Measurements from ENCODE around the gene BTNL3.

Gene BTNL3

DNA sequence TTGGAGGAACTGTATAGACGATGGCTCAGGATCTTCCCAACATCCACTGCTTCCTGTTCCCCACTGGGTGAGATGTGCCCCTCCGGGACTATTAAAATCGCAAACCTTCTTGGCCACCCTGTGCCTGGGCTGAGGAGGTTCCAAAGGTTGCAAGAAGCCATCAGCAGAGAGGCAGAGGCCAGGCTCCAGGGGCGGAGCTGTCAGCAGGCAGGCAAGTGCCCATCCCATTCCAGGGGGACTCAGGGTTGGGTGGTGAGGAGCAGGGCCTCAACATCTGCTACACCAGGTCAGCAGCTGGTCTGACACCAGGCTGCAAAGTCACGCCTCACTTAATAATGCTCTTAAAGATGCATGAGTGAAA is 2.2 kb downstream of the BTNL3 start:
- TF ChIP-seq, protein P1, sequence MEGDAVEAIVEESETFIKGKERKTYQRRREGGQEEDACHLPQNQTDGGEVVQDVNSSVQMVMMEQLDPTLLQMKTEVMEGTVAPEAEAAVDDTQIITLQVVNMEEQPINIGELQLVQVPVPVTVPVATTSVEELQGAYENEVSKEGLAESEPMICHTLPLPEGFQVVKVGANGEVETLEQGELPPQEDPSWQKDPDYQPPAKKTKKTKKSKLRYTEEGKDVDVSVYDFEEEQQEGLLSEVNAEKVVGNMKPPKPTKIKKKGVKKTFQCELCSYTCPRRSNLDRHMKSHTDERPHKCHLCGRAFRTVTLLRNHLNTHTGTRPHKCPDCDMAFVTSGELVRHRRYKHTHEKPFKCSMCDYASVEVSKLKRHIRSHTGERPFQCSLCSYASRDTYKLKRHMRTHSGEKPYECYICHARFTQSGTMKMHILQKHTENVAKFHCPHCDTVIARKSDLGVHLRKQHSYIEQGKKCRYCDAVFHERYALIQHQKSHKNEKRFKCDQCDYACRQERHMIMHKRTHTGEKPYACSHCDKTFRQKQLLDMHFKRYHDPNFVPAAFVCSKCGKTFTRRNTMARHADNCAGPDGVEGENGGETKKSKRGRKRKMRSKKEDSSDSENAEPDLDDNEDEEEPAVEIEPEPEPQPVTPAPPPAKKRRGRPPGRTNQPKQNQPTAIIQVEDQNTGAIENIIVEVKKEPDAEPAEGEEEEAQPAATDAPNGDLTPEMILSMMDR (IDR thresholded peaks at IDR 0.05): no peak

DNA sequence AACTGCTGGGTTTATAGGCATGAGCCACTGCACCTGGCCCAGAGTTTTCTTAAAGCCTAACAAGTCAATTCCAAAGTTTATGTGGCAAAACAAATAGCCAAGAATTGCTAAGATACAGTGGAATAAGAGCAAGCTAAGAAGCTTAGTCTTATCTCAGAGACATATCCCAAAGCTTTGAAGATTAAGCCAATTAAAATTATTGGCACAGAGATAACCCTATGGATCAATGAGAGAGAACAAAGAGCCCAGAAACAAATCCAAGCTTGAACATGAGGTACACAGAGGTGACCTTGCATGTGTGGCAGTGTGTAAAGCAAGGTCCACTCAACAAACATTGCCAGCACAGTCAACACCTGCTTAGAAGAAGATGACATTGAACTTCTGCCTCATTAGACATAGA is 13.3 kb downstream of the BTNL3 start:
- TF ChIP-seq, protein P1 (IDR thresholded peaks at IDR 0.05): no peak

DNA sequence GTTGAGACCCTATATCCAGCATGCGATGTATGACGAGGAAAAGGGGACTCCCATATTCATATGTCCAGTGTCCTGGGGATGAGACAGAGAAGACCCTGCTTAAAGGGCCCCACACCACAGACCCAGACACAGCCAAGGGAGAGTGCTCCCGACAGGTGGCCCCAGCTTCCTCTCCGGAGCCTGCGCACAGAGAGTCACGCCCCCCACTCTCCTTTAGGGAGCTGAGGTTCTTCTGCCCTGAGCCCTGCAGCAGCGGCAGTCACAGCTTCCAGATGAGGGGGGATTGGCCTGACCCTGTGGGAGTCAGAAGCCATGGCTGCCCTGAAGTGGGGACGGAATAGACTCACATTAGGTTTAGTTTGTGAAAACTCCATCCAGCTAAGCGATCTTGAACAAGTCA is 17.1 kb downstream of the BTNL3 start:
- TF ChIP-seq, protein P1 (IDR thresholded peaks at IDR 0.05): no peak

DNA sequence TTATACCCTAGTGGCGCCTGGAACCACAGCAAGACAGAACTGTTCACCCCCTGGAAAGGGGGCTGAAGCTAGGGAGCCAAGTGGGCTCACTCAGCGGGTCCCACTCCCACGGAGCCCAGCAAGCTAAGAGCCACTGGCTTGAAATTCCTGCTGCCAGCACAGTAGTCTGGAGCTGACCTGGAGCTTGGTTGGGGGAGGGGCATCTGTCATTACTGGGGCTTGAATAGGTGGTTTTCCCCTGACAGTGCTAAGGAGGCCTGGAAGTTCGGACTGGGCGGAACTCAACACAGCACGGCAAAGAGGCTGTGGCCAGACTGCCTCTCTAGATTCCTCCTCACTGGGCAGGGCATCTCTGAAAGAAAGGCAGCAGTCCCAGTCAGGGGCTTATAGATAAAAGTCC is 19.5 kb downstream of the BTNL3 start:
- TF ChIP-seq, protein P1 (IDR thresholded peaks at IDR 0.05): no peak

DNA sequence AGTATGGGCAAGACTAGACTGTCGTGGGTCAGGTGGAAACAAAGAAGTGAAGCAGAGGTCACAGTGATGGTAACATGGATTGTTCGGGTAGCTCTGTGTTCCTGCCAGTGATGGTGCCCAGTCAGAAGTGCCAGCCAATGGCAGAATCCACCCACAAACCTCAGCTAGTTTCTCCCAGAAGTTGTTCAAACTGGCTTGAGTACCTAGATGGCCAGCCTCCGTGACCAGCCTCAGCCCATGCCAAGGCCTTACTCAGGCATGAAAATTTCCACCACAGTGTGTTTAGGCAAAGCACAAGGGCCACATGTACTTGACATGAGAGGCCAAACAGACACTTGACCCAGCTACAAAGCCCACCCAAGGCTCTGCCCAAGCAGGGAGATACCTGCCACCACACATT is 32.0 kb downstream of the BTNL3 start:
- TF ChIP-seq, protein P1 (IDR thresholded peaks at IDR 0.05): no peak

DNA sequence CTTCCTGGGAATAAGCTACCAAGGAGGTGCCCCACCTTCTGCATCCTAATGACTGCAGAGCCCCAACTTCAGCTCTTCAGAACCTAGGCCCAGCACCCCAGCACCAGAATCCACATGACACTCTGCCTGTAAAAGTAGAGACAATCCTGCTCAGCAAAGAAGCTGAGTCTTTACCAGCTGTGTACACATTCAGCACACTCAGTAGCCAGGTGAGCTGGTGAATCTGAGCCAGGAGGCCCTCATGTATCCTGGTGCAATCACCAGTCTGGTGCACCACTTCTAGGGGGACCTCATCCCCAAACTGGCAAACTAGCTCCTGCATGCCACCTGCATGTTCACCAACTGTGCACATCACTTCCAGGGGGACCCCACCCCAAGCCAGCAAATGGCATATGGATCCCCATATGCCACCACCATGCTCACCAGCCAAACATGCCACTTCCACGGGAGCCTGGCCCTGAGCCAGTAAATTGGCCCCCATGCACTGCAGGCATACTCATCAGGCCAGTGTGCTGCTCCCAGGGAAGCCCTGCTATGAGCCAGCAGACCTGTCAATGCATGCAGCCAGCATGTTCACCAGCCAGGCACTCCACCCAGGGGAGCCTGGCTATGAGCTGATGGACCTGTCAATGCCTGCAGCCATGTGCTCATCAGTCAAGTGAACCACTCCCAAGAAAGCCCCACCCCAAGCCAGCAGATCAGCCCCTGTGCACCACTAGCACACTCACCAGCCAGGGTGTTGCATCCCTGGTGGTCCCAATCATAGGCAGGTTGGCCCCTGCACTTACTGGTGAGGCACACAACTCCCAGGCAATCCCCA is 35.8 kb downstream of the BTNL3 start:
- TF ChIP-seq, protein P1 (IDR thresholded peaks at IDR 0.05): no peak

DNA sequence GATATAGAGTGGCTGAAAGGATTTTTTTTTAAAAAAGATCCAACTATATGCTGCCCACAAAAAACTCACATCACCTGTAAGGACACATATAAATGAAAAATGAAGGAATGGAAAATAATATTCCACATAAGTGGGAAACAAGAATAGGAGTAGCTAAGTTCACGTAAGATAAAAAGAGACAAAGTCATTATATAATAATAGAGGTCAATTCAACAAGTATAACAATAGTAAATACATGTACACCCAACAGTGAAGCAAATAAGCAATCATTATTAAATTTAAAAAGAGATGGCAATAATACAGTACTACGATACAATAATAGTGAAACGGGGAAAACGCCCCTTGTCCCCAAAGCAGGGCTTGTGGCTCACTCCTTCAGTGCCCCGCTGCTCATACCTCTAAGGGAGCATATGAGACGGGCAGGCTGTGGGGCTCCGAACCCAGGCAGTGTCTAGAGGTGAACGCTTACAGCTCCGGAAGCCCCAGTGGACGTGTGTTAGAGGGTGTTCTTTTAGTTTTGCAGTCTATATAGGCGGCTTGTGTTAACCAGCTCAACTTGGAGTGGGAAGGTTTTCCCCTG is 38.9 kb downstream of the BTNL3 start:
- TF ChIP-seq, protein P1 (IDR thresholded peaks at IDR 0.05): no peak

All from LNCAP (cell line).